ENCODE measurements around the gene MPPED2.

MPPED2 gene

DNA sequence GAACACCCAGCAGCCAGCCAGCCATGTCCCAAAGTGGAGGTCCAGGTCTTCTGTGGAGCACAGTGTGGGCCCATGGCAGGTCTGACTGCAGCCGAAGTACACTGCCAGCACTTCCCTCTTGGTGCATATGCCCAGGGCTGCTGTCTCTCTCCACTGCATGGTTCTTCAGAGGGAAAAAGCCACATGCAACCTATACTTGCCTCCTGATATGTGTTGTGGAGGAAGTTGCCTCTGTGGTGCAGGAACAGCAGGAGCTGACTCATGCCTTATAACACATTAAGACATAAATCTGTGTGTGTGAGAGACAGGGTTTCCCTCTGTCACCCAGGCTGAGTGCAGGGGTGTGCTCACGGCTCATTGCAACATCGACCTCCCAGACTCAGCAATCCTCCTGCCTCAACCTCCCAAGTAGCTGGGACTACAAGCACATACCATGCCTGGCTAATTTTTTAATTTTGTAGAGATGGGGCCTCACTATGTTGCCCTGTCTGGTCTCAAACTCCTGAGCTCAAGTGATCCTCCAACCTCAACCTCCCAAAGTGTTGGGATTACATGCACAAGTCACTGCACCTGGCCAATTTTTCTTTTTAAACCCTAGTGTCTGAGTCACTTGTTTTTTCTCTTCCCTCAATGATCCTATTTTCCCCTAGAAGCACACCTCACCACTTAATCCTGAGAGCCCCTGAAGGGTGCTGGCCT, 98.8 kb downstream of the MPPED2 start:
- DNase-seq (ENCODE audit: low read depth) = no peak

DNA sequence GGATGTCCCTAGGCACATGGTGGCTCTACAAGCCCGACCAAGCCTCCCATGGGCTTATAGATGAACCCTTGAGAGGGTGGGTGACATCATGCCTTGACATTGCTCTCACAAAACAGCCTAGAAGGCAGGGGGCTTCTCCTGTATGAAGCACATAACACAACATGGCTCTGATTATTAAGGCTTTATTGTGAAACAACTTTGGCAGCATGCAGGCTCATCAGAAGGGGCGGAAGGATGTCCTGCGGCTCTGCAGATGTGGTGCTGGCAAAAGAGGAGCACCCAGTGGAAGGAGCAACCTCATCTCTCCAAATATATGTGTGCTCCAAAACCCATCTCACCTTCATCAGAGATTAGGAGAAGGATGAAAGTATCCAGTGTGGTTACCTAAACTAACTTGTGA, 100.4 kb downstream of the MPPED2 start:
- no peak for DNase-seq (ENCODE audit: low read depth)

DNA sequence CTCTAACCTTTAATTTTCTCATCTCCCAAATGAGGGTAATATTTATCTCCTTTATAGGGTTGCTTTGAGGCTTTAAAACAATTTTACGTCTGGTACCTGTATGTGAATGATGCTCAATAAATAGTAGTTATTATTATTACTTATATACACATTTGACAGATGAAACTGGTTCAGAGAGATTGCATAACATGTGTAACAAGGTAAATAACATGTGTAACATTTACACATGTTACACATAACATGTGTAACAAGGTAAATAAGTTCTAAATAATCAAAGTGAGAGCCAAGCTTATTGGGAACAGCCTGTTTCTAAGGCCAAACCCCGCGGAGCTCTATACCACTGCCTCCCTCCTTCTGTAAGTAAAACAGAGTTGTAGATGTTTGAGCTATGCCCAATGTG, 100.9 kb downstream of the MPPED2 start:
- no peak for DNase-seq (ENCODE audit: low read depth)

DNA sequence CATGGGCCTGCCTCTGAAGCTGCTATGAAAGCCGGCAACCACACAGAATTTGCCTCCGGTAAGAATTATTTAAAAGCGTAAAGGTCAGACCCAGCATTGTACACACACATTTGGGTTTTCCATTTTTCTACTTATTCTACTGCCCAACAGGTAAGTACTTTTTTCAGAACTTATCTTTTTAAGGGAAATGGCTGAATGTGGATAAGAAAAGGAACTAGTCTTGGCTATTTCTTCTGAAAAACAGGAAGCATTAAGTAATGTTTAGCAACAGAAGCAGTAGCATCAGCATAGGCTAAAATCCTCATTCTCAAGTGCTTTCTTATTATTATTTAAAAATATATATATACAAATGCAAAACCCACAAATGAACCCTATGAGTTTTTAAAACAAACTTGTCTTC, 103.1 kb downstream of the MPPED2 start:
- DNase-seq (ENCODE audit: low read depth) = no peak

DNA sequence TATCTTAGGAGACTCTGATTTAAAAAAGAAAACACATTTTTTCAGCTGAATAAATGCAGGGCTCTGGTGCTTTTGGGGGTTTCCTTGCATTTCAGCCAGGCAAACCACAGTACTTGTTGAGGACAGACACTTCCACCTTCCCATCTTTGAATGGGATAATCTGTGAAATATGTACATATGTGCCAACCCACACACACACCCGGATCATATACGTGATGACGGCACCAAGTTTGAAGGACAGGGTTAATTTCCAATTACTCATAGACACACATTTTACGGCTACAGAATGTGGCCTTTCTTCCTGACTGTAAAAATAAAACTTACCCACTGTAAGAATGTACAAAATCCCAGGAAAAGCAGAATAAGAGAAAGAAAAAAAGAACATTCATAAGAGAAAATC, 104.4 kb downstream of the MPPED2 start:
- no peak for DNase-seq (ENCODE audit: low read depth)

DNA sequence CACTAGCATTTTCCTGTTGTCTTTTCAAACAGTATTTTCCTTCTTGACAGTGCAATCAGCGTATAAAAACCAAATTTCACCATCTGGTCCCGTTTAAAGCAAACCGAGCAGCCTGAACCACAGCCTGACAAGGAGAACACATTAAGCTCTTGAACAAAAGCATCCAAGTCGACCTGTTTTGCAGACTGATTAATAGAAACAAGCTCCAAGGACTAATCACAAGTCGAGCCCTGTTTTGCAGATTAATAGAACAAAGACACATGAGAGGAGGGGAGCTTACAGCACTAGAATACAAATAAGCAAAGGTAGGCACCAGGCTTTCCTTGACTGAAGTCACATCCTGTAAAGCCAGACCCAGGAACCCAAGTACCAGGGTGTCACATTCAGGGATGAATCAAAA, 104.8 kb downstream of the MPPED2 start:
- DNase-seq (ENCODE audit: low read depth) = no peak

DNA sequence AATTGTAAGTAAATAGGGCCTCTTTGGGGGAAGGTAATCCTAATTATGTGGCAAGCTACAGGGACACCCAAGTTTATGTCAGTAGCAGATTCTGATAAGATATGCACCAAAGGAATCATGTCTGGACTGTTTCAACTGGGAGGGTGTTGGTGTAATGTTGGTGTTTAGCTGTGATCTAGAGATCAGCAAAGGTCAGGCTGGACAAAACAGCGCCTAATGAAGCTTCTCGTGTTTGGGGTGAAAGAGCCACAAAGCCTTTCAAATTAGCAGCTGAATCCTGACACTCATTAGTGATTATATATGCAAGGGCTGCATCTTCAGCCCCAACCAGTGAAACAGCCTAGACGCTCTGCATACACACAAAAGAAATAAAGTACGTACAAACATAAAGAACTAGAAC, 106.3 kb downstream of the MPPED2 start:
- DNase-seq (ENCODE audit: low read depth) = no peak

DNA sequence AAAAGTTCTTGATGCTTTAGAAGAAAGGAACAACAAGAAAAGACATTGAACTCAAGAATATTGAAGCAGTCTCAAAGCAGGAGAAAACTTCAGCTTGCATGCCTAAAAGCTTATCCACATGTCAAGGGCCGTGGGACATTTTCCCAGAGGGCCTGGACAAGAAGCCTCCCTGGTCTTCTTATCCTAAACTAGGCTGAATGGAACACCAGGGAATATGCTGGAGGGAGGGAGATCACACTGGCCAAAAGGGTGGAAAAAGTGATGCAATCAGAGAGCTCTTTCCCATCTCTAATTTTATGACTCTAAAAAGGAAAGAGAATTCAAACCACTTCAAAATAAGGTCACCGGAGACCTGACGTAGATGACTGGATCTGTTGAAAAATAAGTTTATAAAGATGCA, 107.2 kb downstream of the MPPED2 start:
- DNase-seq (ENCODE audit: low read depth) = no peak

DNA sequence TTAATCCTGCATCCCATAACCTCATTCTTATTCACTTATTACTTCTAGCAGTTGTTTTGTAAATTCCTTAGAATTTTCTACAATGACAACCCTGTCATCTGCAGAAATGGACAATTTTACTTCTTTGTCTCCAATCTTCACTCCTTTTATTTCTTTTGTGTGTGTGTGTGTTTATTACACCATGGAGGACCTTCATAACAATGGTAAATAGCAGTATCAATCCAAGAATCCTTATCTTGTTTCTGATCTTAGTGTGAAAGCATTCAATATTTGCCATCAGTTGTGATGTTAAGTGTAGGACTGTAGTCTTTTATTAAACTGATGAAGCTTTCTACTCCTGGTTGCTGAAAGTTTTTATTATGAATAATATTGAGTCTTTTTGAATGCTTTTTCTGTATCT, 109.1 kb downstream of the MPPED2 start:
- DNase-seq (ENCODE audit: low read depth) = no peak

DNA sequence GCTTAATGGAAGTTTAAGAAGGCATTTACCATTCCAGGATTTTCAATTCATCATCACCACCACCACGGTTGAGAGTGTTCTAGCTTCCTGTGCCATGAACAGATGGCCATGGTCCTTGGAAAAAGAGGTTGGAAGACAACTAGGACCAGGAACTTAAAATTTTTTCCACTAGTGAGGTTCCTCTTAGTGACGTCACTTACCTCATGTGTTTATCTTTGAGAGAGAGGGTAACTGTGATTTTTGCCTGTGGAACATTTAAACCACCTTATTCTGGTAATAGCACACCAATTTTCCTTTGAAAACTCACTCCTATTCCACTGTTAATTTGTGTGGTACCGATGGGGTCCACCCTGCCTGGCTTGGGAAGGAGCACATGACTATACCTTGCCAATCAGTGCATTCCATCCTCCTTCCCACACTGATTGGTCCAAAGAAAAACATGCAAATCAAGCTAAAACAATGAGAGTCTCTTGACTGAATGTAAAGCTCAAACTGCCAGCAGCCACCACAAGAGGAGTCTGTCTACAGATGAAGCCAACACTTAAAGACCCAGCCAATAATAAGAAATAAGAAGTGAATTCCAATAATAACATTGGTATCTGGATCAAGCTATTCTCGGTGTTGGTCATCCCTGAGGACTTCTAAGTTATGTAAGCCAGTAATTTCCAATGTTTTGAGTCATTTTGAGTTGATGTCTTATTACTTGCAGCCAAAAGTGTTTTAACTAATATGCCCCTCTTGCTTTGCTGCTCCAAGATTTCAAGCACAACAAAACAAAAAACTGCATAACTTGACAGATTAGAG, 111.8 kb downstream of the MPPED2 start:
- no peak for DNase-seq (ENCODE audit: low read depth)

DNA sequence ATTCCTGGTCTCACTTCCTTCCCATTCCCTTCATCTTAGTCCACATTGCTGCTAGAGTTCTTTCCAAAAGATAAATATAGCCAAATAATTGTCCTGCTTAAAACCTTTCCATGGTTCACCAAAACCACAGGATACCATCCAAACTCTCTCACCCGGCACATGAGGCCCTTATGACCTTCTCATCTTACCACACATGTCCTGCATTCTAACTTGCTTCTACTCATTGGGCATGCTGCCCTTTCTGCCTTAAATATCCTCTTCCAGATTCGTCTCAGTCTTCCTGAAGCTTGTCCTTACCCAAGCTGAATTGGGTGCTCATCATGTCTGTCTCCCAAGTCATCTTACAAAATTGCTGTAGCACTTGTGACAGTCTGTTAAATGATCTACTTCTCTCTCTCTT, 114.9 kb downstream of the MPPED2 start:
- no peak for DNase-seq (ENCODE audit: low read depth)

DNA sequence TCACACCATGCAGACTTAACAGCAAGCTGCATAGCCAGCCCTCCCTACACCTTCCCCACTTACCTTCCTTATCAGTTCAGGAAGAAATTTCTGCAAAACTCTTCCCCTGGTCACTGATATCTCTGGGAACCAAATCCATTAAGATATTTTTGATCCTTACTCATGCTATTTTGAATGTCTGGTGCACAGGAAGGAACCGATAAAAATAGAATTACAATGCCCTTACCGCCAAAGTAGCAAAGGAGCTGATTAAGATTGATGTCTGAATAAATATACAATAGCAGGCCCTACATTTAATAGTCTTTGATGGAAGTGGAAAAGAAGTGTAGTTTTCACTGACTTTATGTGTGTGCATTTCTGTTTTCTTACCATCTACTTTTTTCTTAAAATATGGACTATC, 117.3 kb downstream of the MPPED2 start:
- no peak for DNase-seq (ENCODE audit: low read depth)

DNA sequence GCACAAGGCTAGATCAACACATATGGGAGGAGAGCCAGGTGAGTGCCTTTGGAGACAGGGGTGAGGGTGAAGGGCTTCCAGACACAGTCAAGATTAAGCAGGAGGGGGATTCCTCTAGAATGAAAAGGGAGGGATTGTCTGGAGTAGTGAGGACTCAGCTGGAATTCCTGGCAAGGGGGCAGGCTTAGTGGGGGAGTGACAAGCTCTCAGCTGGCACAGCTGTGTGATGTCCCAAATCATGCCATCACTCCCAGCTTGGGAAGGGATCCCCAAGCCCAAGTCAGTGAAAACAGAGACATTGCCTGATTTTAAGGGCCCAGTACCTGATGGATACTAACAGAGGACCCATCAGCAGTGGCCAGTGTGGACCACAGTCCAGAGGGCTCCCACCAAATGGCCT, 119.0 kb downstream of the MPPED2 start:
- no peak for DNase-seq (ENCODE audit: low read depth)

DNA sequence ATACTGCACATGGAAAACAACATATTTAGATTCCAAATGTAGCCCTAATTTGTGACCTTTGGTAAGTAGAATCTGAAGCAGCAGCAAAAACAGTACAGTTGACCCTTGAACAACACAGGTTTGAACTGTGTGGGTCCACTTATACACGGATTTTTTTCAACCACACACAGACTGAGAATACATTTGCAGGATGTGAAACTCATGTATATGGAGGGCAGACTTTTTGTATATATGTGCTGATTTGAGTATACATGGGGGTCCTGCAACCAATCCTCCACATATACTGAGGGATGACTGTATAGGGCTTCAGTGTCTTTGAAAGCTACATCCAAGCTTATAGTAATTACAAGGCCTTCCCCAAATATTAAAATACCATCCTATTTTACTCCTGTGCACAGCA, 120.5 kb downstream of the MPPED2 start:
- DNase-seq (ENCODE audit: low read depth) = no peak

DNA sequence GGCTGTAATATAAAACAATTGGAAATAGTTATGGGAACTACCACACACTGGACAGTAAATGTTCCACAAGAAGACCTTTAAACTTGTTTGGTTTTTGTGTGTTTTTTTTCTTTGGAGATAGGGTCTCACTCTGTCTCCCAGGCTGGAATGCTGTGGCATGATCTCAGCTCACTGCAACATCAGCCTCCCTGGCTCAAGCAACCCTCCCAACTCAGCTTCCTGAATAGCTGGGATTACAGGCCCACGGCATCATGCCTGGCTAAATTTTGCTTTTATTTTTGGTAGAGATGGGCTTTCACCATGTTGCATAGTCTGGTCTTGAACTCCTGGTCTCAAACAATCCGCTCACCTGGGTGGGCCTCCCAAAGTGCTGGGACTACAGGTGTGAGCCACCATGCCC, 121.0 kb downstream of the MPPED2 start:
- DNase-seq (ENCODE audit: low read depth) = no peak

DNA sequence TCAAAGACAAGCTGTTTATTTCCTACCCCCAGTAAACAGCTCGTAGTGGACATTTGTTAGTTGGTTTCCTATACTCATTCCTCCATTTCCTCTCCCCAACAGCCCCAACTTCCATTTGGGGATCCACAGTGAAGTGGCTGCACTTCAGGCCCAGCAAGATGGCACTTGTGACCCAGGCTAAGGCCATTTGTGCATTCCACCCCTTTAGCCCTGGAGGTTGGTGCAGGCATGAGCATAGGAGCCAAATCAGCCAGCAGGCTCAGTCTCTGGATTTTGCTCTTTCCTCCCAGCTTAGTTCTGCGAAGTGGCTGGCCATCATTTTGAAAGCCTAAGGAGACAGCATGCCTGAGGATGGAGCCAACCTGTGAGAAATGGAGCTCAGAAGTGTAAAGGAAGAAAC, 122.9 kb downstream of the MPPED2 start:
- DNase-seq (ENCODE audit: low read depth) = no peak

DNA sequence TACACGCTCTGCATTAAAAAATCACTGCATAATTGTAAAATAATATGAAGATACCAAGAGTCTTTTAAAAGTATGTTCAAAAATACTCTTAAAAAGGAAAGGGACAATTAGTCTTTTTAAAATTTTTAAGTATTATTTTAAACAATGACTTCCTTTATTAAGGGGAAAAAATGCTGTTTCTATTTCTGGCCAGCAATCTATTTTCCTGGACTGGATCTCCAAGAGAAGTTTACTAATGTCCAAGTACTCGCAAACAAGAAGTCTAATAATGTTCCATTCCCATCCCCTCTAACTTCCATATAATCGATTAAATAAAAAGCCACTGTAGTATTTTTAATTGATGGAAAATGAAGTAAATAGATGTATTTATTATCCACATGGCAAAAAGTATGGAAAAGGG, 123.7 kb downstream of the MPPED2 start:
- no peak for DNase-seq (ENCODE audit: low read depth)

DNA sequence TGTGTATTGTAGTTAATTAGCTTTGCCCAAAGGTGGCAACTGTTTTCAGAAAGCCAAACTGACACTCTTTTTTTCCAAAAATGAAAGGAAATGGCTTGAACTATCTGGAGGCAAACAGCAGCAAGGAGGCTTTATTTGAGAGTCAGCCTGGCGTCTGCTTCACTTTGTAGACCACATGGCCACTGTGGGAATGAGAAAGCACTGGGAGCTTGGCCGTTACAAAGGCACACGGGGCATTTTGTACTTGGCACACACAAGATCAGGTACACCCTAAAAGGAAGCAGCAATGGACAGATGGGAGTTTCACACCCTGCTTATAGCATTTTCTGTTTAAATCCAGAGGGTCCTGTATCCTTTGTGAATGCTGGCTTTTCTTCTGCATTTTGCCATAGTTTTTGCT, 126.3 kb downstream of the MPPED2 start:
- no peak for DNase-seq (ENCODE audit: low read depth)

DNA sequence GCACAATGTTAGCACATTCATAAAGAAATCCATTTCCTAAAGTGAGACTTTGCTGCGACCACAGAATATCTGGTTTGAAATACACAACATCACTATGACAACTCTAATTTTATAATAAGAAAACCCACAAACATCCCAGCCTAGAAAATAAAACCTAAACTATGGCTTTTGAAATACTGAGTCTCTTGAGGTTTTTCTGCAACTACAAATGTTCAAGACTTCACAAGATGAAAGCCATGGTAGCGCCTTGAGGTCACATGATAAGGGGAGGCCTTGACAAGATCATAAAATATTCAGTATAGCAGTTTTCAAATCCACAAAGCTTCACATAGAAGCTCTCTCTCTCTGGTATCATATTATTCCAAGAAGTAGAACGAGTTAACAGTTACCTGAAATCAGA, 126.8 kb downstream of the MPPED2 start:
- no peak for DNase-seq (ENCODE audit: low read depth)

DNA sequence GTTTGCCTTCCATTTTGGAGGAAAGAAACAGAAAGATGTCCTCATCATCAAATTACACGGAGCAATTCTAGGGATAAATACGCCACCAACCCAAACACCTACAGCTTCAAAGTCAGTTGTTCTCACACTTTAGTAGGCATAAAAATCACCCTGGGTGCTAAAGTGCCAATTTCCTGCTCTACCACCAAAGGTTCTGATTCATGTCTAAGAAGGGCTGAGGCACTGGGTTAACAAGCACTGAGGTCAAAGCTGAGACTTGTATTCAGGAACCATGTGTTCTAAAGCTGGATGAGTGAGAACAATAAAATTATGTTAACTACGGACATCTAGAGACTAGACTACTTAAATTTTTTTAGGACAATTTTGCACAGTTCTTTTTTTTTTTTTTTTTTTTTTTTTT, 127.6 kb downstream of the MPPED2 start:
- DNase-seq (ENCODE audit: low read depth) = no peak

DNA sequence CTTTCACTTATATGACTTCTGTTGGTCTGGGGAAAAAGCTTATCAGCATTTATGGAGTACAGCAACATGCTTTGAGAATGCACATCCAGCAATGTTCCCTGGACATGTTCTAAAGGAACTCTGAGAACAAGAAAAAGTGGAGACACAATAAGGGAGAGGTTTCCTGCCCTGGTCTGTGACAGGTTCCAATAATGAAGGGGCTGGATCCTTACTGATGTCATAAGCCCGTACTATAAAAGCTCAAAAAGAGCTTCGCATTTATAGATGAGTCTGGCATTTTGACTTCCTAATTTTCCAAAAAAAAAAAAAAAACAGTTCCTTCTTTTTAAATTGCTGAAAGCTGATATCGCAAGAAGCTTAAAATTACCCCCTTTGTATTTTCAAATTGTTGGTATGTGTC, 129.1 kb downstream of the MPPED2 start:
- DNase-seq (ENCODE audit: low read depth) = no peak

DNA sequence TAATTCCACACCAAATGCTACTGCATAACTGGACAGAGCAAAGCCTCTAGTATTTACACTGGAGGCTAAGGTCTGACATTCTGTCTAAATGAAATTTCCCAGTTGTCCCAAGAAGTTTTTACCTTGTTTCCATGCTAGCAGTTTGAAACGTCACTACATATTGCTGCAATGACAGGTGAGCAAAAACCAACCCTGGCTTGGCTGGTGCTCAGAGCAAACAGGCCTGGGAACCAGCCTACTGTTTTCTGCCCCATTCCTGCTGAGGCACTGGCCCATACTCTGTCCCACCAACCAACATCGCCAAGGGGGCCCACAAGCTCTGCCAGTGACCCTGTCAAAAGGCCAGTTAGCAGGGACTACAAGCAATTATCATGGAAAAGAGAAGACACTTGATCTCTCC, 131.1 kb downstream of the MPPED2 start:
- no peak for DNase-seq (ENCODE audit: low read depth)

DNA sequence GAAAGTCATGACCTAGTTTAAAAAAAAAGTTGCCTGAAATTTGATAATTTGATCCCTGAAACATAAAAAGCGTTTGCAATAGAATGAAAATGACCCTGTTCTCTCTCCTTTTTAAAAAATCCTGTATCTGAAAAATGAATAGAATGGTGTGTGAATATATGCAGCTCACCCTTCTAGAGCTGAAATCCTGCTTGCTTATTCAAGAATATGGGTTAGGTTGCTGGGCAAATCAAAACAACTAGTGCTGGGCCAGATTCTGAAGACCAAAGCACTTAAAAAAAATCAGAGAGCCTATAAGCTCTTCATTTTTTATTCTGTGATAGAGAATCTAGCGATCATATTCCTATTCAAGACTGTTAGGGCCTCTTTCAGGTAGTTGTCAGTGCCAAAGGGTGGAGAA, 131.6 kb downstream of the MPPED2 start:
- DNase-seq (ENCODE audit: low read depth) = no peak

DNA sequence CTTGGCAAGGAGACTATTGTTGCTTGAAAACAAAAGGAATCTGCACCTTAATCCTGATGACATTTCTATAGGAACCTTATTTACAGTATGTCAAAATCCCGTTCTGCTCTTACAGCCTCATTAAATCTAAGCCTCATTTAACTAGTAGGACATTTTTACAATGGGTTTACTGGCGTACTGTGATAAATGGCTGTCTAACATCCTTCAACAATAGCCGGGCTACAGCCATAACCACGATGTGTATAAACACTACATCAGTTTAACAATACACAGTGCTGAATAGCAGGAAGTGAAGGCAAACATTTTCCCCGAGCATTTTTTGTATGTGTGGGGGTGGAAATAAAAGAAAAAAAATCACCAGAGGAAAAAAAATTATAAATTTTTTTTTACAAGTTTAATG, 132.0 kb downstream of the MPPED2 start:
- no peak for DNase-seq (ENCODE audit: low read depth)
